ENCODE measurements around the gene CIITA.

Gene CIITA

GRCh38 chr16:10982465-10983150 lies 105.6 kb downstream of the CIITA start:
- DNase-seq: no peak

- no peak for DNase-seq
Measured at GRCh38 chr16:10983159-10983558, 106.2 kb downstream of the CIITA start.

GRCh38 chr16:10984509-10984908 lies 107.5 kb downstream of the CIITA start:
- DNase-seq: no peak
